ENCODE results near the gene ABHD12.
"Not testable (repeated sequence)": the region's sequence is repeated elsewhere in the genome, so short reads cannot be mapped to it uniquely, and the experiment has no call there.

Gene ABHD12

DNA sequence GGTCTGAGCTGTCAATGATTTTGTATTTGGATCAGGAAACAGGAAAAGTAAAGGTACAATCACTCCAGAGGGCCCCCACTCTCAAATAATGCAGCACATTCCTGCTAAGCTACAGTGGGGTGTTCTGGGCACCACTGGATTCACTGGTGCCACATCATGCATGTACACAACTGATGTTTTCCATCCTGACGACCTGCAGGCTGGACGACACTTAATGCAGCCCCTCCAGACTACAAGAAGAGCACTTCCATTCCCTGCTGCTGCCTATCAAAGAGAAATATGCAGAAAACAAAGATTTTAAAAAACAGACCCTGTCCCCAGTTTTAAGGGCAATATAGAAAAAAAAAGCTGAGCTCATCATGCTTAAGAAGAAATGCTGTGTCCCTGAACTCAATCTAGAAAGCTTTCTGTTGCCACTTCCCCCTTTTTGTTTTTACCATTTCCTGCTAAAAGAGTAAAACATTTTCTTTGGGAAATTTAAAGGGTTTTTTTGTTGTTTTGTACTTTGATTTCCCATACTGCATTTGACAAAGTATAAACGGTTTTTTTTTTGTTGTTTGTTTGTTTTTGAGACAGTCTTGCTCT is 35.5 kb downstream of the ABHD12 start:
- no peak for DNase-seq

DNA sequence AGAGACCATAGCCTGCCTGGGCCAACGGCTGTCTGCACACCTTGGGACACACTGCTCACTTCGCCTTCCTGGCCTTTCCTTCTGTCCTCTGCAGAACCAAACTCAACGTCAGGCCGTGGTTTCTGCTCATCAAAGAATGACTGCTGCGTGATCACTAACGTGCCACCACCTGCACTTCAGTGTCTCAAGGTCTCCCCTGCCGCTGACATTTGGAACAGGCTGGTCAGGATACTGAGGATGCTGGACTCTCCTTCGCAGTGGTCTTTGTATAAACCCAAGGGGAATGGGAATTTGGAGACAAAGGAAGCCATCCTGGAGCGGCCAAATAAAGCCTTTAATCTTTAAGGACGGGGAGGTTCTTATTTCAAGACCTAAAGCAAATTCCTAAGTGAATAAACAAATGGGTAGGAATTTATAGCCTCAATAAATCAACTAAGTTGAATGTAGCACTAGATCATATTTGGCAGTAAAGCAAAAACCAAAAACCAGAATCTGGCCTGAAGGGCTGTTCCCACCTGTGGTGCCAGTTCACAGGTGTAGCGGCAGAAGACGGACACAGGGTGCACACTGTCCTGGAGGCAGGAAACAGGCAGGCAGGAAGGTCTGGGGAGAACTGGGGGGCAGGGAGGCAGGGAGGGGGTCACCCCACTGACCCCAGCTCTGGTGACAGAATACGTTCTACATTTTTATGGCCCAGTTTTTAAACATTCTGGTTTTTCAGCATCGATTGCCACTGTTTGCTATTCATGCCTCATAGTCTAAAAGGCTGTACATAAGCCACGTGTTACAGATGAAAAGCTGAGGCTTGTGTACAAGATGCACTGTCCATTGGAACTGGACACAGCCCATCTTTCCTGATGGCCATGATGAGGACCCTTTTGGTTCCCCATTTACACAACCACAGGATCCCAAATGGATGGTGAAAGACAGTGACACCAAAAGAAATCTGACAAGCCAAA is 36.6 kb downstream of the ABHD12 start:
- DNase-seq = no peak

DNA sequence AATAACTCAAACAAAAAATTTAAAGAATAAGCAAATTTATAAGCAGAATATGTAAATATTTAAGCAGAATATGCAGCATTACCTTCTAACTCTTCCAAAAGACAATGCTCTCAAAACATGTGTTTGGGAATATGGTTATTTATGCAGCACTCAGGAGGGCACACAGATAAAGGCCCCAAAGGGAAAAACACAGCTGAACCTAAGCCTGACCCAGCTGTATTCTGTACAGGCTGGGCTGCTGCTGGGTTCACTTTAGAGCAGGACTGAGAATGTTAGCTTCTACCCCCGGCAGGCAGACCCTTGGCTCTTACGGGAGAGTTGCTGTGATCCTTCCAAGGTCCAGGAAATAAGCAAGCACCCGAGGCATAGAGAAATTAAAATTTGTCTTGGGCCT is 37.3 kb downstream of the ABHD12 start:
- DNase-seq = no peak

DNA sequence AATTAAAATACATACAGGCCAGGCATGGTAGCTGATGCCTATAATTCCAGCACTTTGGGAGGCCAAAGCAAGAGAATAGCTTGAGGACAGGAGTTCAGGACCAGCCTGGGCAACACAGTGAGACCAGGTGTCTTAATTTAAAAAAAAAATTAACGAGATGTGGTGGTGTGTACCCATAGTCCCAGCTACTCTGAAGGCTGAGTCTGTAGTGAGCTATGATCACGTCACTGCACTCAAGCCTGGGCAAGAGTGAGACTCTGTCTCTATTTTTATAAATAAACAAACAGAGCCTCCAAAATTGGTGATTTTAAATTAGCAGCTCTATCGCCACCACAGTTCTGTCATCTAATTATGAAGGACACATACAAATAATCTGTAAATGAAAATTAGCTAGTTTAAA is 37.9 kb downstream of the ABHD12 start:
- DNase-seq = no peak

DNA sequence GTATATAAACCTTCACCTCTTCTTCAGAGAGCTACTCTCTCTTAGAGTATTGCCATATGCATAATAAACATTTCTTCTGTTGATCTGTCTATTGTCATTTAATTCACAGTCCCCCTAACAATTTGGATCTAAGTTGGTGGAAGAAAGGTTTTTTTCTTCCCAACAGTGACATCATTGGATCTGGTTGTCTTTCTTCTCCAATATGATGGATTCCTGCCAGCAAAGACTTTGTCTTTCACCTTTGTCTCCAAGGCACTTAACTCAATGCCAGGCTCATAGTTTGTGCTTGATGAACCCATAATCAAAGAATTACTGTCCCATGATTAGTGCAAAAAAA is 39.6 kb downstream of the ABHD12 start:
- no peak for DNase-seq

DNA sequence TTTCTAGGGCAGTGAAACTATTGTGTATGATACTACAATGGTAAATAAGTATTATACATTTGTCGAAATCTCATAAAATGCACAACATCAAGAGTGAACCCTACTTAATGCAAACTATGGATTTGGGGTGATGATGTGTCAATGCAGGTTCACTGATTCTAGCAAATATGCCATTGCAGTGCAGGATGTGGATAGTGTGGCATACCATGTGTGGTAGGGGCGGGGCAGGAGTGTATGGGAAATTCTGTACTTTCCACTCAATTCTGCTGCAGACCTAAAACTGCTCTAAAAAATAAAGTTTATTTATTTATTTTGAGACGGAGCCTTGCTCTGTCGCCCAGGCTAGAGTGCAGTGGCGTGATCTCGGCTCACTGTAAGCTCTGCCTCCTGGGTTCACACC is 44.3 kb downstream of the ABHD12 start:
- DNase-seq = no peak

DNA sequence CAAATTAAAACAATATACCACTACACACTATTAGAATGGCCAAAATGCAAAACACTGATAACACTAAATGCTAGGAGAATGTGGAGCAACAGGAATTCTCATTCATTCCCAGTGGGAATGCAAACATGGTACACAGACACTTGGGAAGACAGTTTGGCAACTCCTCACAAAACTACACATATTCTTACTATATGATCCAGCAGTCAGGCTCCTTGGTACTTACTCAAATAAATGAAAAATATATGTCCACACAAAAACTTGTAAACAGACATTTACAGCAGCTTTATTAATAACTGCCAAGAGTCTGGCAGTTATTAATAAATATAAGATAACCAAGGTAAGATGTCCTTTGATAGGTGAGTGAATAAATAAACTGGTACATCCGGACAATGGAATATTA is 44.9 kb downstream of the ABHD12 start:
- no peak for DNase-seq

DNA sequence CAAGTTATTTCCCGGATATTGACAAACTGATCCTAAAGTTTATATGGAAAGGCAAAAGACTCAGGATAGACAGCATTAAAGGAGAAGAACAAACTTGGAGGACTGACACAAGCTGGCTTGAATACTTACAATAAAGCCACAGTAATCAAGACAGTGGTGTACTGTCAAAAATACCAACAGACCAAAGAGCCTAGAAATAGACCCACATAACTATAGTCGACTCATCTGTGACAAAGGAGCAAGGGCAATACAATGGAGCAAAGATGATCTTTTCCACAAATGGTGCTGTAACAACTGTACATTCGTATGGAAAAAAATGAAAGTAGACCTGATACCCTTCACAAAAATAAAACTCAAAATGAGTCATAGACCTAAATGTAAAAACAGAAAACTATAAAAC is 46.0 kb downstream of the ABHD12 start:
- DNase-seq = no peak

DNA sequence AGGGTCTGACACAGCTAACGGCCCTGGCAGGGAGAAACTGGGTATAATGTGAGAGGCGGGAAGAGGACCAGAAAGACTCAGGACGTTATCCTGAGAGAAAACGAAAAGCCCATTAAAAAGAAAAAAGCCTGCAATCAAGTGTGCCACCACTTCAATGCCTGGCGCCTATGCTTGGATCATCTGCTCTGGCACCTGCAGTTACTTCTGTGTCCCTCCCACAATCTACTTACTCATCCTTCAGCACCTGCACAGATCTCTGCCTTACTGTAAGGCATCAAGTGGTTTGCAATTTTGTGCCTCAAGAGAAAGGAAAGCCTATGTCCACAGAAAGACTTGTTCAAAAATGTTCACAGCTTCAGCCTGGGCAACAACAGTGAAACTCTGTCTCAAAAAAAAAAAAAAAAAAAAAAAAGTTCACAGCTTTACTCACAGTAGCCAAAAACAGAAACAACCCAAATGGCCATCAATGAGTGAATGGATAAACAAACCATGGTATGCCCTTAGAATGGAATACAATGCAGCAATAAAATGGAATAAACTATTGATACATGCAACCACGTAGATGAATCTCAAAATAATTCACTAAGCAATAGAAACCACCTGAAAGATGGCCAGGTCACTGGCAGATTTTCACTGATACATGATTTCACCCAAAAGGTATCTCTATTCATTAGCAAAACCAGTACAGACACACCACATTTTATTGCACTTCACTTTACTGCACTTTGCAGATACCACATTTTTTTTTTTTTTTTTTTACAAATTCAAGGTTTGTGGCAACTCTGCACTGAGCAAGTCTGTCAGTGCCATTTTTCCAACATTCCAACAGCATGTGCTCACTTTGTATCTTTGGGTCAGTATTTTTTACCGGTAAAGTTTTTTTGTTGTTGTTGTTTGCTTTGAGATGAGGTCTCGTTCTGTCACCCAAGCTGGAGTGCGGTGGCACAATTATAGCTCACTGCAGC is 48.6 kb downstream of the ABHD12 start:
- DNase-seq = no peak

DNA sequence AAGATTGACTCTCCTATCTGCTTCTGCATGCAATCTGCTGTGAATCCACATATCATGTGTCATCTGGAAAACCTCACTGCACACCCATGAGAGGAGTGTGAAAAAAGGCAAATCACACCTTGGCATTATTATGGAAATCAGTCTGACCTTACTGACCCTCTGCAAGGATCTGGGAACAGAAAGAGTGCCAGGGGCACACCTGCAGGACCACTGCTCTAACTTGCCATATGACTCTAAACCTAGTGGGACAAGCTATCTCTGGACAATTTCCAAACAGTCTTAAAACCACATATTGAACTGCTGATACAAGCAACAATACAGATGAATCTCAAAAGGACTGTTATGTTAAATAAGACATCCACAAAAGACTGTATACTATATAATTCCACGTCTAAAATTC is 50.3 kb downstream of the ABHD12 start:
- DNase-seq = no peak

DNA sequence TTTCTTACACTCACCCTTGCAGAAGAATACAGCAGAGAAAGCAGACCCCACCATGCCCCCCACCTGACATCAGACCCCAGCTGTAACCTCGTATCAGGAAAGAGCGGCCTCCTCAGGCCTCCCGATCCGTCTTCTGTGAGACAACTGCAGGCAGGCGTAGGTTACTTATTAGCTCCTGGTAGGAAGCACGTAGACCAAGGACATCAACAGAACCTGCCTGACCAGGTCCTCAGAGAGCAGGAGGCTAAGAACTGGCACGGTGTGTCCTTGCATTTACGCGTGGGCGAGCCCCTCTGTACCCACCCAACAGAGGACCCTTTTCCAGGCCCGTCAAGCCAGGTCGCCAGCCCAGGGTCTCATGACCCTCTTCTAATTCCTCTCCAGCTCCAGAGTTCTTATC is 51.0 kb downstream of the ABHD12 start:
- no peak for DNase-seq

DNA sequence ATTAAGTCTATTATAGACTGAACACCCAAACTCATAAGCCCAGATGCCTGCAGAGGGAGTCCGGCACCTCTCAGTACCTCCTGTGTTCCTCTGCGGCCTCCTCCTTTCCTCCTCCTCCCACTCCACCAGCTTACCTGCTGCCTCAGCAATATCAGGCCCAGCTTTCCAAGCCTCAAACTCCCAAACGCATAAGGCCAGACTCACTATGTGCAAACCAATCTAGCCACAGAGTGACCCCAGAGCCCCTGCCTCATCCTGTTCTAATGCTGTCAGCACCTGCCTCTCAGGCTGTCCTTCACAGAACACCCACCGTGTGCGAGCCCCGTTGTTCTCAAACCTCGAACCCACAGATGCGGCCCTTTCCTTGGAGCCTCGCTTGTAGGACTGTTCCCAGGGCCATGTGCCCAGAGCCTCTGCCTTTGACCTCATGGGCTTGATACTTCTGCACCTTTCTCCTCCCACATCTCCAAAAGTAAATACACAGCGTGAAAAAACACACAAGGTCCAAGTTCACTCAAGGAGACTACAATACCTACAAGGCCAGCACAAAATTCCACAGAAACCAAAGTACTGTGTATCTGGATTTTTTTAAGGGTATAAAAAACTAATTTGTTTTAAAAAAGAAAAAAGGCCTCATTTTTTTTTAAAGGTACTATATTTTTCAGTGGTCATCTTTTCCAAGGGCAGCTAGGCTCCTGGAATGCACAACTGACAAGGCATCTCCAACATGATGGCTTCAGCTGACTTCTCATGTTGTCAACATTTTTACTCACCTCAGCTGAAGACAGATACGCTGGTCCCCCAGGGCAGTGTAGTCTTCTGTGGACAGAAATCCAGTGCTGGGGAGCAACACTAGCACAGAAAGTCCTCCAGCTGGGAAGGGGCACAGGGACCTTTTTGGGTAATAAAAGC is 52.3 kb downstream of the ABHD12 start:
- no peak for DNase-seq

DNA sequence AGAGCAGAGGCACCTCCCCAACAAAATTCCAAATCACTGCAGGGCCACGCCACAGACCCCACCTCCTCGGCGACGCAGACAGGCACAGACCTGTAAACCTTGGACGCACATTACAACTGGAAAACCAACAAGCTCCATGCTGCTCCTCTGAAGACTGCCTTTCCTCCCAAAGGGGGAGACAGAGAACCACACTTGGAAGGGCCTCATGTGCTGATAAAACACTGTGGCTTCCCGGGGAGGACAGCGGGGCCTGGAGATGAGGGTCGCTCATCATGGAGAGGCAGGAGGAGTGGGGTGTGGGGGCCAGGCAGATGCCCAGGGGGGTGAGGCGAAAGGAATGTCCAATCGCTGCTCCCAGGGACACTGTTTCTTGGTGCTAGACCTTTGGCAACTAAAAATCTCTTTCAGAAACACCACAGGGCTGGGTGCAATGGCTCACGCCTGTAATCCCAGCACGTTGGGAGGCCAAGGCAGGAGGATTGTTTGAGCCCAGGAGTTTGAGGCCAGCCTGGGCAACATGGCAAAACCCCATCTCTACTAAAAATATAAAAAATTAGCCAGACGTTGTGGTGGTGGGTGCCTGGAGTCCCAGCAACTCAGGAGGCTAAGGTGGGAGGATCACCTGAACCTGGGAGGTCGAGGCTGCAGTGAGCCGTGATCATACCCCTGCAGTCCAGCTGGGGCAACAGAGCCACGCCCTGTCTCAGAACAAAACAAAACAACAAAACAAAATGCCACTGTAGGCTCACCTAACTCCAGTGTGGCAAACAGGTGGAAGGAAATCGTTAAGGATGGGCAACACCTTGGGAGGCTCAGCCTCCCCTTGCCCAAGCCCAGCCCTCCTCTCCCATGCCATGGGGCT is 53.8 kb downstream of the ABHD12 start:
- peak in 9 of 58 donors; percentile 22 to 53 (median 36) for DNase-seq

DNA sequence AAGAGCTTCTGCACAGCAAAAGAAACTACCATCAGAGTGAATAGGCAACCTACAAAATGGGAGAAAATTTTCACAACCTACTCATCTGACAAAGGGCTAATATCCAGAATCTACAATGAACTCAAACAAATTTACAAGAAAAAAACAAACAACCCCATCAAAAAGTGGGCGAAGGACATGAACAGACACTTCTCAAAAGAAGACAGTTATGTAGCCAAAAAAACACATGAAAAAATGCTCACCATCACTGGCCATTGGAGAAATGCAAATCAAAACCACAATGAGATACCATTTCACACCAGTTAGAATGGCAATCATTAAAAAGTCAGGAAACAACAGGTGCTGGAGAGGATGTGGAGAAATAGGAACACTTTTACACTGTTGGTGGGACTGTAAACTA is 55.7 kb downstream of the ABHD12 start:
- not testable (repeated sequence) for DNase-seq

DNA sequence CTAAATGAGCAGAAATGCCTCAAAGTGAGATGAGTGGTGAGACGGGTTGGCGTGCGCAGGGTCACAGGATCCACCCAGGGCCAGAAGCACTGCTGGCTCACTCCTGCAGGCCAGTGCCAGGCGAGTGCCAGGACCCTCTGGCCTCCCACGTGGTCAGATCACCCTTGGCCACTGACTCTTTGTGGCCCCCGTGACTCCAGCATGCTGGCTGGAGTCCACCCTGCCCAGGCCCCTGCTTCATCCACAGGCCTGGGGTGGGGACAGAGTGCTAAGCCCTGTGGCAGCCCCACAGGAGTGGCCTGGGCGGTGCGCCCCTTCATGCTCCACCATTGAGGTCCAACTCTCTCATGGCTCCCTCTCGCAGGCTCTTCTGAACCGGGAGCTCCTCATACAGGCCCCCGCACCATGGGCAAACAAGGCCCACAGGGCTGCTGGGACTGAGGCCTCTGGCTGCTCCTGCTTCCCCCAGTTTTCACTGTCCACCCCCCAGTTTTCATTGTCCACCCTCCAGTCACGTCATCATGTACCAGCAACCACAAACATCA is 61.6 kb downstream of the ABHD12 start:
- no peak for DNase-seq

DNA sequence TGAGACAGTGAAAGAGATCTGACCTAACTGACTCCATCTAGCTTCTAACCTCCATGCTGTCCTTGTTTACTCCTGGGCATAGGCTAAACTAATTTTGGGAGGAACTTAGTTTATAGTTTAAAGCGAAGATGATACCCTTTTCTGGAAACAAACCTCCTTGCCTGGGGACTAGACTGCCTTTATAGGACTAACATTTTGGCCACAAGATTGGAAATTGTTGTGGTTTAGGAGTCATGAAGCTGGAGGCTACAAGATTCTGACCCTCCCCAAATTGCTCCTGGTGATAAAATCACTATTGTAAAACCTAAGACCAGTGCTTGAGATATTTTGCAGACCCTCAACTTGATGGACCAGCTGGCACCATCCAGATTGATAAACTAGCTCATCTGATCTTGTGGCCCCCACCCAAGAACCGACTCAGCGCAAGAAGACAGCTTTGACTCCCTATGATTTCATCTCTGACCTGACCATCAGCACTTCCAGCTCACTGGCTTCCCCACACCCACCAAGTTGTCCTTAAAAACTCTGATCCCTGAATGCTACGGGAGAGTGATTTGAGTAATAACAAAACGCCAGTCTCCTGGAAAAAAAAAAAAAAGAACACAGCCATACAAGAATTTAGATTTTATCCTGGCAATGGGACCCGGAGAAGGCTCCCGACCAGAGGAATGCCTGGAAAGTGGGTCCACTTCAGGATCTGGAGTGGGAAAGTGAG is 63.0 kb downstream of the ABHD12 start:
- no peak for DNase-seq

DNA sequence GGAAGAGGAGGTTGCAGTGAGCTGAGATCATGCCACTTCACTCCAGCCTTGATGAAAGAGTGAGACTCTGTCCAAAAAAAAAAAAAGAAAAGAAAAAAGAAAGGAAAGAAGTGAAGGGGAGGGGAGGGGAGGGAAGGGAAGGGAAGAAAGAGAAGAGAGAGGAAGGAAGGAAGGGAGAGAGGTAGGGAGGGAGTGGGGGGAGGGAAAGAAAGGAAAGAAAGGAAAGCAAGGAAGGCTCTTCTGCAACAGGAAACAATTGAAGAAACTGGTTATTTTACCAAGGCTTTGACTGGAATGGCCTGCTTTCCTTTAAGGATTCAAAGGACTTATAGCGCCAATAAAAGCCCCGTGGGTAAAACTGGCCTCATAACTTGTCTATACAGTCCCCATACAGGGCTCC is 64.6 kb downstream of the ABHD12 start:
- DNase-seq = no peak

DNA sequence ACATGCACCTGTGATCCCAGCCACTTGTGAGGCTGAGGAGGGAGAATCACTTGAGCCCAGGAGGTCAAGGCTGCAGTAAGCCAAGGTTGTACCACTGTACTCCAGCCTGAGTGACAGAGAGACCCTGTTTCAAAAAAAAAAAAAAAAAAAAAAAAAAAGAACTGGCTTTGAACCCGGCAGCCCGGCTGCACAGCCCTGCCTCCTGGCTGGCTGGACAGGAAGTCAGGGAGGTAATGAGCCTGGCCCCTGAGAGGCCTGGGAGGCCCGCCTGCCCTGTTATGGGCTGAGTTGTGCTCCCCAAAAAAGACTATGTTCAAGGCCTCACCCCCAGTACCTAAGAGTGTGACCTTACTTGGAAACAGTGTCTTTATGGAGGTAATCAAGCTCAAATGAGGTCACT is 65.6 kb downstream of the ABHD12 start:
- DNase-seq = no peak

DNA sequence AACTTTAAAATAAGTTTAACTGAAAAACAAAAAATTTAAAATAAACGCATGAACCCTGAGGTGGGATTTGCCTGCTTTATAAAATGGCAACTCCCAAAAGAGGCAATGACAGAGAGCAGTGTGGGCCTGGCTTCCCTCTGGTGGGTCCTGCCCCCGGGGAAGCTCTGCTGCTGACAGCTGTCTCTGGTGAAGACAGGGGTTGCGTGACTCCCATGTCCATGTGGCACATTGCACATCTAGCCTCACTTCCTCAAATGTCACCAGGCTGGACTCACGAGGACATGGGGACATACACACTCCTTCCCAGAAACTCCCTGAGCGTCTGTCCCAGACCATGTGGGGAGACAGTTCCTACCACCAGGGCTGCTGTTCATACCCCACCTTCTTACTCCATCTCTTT is 66.2 kb downstream of the ABHD12 start:
- DNase-seq = peak in 6 of 58 donors; percentile 15 to 58 (median 38)
